ENCODE data around the gene COG5. TPM values are rescaled to one million over a fixed set of nuclear protein-coding genes. Genes with fewer than 3 reads are reported as not detected.

The COG5 gene
- total RNA-seq, 1 experiment from 2014 or later, result 84.0 TPM

DNA sequence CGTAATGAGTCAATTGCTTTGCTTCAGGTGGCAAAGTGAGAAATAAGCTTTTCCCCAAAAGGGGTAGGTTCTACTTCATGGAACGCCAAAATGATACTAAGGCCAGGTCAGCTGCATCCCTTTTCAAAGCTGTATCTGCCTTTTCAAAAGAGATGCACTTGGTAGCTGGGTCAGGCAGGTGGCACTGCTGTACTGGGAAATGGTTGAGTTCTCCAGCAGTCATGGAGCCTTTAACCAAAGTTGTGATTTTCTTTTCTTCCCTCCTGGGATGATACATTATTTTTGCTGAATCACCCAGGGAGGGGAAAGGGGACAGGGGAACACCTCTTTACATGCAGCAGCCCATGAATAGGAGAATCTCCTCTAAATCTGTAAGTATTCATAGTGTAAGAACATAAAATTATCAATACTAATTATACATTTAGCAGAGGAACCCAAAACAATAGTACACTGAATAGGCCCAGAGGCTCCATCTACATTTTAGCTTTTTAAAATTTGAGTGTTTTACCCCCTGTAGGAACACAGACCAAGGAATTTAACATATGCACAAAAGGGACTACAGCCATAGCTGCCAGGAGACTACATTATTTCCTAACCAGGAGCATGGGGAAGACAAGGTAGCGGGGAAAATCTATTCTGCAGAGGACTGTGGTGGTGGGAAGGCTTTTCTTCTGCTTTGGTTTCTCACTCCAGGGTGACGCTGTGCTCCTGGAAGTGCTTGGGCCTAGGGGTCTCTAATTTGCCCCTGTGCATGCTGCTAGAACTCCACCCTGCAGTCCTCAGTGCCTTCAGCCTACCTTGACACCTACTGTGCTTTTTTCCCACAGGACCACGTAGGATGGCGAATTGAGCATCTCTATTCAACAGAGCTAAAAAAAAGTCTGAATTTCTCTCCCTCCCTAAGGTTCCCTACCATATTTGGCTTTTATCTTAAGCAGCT is 100.3 kb downstream of the COG5 start:
- DNase-seq (ENCODE audit: low spot score), result peak; percentile 70

- DNase-seq (ENCODE audit: low spot score), result no peak
Measured at GRCh38 chr7:107461938-107462533, 101.7 kb downstream of the COG5 start.

- DNase-seq (ENCODE audit: low spot score), result no peak
Measured at GRCh38 chr7:107453388-107453787, 110.3 kb downstream of the COG5 start.

DNA sequence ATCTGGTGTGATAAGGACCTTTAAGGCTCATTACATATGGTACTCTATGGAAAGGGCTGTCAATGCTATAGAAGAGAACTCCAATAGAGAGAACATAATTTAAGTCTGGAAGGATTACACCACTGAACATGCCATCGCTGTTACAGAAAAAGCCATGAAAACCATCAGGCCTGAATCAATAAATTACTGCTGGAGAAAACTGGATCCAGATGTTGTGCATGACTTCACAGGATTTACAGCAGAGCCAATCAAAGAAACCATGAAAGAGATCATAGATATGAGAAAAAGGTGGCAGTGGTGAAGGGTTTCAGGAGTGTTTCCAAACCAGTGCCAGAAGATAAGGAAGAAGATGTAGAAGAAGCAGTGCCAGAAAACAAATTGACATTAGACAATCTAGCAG is 112.8 kb downstream of the COG5 start:
- no peak for DNase-seq (ENCODE audit: low spot score)

DNA sequence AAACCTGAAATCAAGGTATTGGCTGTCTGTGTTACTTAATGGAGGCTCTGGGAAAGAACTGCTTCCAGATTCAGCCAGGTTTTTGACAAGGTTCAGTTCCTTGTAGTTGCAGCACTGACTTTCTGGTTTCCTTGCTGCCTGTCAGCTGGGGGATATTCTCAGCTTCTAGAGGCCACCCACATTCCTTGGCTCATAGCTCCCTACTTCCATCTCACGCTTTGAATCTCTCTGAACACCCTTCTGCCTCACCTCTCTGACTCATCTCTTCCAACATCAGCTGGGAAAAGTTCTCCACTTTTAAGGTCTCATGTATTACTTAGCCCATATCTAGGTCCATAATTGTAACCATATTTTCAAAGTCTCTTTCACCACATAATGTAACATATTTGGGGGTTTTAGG is 116.7 kb downstream of the COG5 start:
- peak; percentile 13 for DNase-seq (ENCODE audit: low spot score)

DNA sequence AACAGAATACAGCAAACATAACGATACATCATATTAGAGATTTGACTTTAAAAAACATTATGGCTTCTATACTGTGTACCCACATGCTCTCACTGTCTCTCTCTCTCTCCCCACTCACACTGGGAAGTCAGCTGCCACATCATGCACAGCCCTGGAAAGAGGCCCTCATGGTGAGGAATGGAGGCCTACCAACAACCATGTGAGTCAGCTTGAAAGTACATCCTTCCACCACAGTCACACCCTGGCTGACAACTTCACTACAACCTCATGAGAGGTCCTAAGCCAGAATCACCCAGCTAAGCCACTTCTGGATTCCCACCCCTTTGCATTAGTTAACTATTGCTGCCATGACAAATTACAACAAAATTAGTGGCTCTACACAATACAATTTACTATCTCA is 117.2 kb downstream of the COG5 start:
- DNase-seq (ENCODE audit: low spot score), result peak; percentile 4

DNA sequence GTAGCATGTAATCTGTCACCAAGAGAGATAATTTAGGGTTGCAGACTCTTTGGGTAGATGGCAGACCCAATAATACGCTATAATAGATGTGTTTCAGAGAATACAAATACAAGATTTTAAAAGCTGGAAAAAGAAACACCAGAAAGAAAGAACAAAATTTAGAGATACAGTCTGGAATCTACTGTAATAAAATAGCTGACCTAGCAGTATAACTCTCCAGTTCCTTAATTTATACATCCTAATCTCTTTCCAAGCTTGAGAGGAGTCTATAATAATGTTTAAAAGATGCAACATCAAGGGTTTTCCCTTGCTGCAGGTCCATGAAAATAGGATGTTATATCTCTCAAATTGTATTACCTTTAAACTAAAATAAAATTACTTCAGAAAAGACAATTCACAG is 121.0 kb downstream of the COG5 start:
- no peak for DNase-seq (ENCODE audit: low spot score)

GRCh38 chr7:107441581-107442422 is 121.9 kb downstream of the COG5 start:
- no peak for DNase-seq (ENCODE audit: low spot score)

DNA sequence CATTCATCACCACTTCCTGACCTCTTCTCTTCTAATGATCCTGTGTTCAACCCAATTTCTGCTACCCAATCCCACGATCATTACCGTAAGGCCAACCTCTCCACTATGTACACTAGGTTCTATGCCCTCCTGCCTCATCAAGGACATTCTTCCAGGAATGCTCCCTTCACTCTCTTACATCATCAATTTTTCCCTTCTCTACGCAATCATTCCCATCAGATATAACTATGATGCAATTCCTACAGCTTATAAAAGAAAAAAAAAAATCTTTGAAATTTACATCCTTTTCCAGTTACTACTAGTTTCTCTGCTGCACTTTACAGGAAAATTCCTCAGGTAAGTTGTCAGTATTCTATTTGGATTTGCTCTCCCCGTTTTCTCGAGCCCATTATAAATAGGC is 124.7 kb downstream of the COG5 start:
- no peak for DNase-seq (ENCODE audit: low spot score)

GRCh38 chr7:107435749-107436148 is 128.0 kb downstream of the COG5 start:
- no peak for DNase-seq (ENCODE audit: low spot score)

DNA sequence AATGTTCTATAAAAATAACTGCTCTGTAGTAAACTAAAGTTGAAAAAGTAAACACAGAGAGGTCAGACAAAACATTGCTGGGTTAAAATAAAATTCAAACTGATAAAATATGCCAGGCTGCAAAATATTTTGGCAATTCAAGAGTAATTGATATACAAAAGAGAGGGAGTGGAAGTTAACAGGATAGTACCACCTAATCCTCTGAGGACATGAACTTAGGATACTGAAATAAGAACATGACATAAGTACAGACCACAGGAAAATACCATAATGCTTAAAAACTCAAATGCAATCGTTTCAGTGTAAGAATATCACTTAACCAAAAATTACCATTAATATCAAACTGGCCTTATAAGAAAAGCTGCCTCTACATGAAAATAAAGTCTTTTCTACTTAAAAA is 131.5 kb downstream of the COG5 start:
- DNase-seq (ENCODE audit: low spot score), result no peak

DNA sequence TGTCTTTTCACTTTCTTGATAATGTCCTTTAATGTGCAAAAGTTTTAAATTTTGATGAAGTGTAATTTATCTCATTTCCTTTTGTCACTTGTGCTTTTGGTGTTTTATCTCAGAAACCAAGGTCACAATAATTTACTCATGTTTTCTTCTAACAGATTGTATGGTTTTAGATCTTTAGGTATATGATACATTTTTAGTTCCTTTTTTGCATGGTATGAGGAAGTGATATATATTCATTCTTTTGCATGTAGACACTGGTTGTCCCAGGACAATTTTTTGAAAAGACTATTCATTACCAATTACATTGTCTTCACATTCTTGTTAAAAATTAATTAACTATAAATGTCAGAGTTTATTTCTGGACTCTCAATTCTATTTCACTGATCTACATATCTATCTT is 133.7 kb downstream of the COG5 start:
- no peak for DNase-seq (ENCODE audit: low spot score)

- DNase-seq (ENCODE audit: low spot score), result no peak
Measured at GRCh38 chr7:107428642-107429041, 135.1 kb downstream of the COG5 start.

- no peak for DNase-seq (ENCODE audit: low spot score)
Measured at GRCh38 chr7:107427462-107427861, 136.3 kb downstream of the COG5 start.

- no peak for DNase-seq (ENCODE audit: low spot score)
Measured at GRCh38 chr7:107414198-107414597, 149.5 kb downstream of the COG5 start.

- DNase-seq (ENCODE audit: low spot score), result no peak
Measured at GRCh38 chr7:107408349-107408748, 155.4 kb downstream of the COG5 start.

DNA sequence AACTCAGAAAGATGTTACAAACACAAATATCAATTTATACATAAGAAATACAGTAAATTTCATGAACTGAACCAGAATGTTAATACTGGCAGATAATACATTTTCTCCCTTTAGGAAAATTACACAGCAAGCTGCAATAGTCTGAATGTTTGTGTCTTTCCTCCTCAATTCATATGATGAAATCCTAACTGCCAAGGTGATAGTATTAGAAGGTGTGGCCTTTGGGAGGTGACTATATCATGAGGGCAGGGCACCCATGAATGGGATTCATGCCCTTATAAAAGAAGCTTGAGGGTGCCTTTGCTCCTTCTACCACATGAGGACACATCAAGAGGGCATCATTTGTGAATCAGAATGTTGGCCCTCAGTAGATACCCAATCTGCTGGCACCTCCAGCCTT is 158.2 kb downstream of the COG5 start:
- no peak for DNase-seq (ENCODE audit: low spot score)

DNA sequence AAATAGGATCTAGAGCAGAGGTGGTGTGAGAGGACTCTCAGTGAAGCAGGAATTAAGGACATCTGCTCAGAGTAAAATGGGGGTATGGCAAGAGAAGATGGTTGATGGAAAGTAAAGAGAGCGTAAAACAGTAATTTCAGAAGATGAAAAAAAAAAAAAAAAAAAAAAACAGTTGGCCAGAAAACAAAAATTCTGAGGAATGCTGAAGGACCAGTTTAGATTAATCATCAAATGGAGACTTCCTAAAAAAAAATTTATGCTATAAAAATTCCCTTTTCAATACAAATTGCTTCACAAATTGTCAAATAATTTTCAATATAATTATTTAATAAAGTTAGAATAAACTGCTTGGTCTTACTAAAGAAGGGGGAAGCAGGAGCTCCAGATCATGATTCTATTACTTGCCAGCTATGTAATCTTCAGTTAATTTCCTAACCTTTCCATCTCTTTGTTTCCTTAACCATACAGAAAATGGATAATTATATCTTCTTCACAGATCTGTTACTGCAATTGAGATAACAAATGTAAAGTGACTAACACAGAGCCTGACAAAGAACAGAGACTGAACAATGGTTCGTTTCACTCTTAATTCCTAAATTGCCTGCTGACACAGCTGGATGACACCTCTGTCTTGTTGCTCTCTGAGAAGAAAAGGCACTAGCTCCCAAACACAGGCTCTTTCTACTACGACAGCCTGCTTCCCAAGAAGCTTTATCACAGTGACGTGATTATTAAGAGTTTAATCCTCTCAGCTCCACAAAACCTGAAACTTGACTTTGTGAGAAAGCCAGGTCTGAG is 158.8 kb downstream of the COG5 start:
- DNase-seq (ENCODE audit: low spot score), result no peak

DNA sequence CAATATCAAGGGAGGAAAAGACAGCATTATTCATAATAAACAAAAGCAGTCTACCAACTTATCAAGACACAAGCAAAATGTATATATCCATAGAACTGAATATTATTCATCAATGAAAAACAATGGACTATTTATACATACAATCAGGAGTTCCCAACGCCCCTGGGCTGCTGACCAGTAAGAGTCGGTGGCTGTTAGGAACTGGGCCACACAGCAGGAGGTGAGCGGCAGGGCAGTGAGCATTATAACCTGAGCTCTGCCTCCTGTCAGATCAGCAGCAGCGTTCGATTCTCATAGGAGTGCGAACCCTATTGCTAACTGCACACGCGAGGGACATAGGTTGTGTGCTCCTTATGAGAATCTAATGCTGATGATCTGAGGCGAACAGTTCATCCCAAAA is 165.6 kb downstream of the COG5 start:
- no peak for DNase-seq (ENCODE audit: low spot score)

DNA sequence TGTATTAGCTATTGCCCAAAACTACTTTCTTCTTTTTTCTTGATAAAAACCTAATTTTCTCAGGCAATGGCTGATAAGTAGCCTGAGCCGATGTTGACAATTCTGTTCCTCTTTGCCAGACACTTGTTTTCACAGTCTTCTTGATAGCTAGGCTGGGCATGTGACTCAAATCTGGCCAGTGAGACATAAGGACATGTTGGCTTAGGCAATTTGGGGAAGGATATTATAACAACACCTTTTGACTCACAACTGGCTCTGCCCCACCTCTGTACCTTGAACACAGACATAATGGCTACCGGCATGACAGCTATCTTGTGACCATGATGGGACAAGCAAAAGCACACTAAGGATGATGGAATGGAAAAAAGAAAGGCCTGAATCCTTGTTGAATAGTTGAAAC is 166.7 kb downstream of the COG5 start:
- DNase-seq (ENCODE audit: low spot score), result no peak

GRCh38 chr7:107396081-107396480 is 167.6 kb downstream of the COG5 start:
- DNase-seq (ENCODE audit: low spot score), result no peak

- peak; percentile 22 for DNase-seq (ENCODE audit: low spot score)
Measured at GRCh38 chr7:107394831-107395230, 168.9 kb downstream of the COG5 start.

All from A172 (cell line).